Muscle of back (tissue), 11 donors: Measurements from ENCODE around the gene TRPM3. TPM values are rescaled to one million over a fixed set of nuclear protein-coding genes. Genes with fewer than 3 reads are reported as not detected.

ENCODE experiments used
- DNase-seq, 3 donors: peaks; one replicate each; pipeline versions ENCODE4 v3.0.0 to v3.0.0-alpha.2; 2013
- polyA plus RNA-seq, 10 donors: library from polyadenylated mRNA; unstranded; fragments of 120-200 nt; gene quantifications; one replicate each; pipeline ENCODE4 v1.2.1, GENCODE V29; 2013; ENCODE audit not compliant: insufficient read length in 10 of 10

The TRPM3 gene
- polyA plus RNA-seq, 10 donors = 0.13 to 0.67 (median 0.31) TPM

DNA sequence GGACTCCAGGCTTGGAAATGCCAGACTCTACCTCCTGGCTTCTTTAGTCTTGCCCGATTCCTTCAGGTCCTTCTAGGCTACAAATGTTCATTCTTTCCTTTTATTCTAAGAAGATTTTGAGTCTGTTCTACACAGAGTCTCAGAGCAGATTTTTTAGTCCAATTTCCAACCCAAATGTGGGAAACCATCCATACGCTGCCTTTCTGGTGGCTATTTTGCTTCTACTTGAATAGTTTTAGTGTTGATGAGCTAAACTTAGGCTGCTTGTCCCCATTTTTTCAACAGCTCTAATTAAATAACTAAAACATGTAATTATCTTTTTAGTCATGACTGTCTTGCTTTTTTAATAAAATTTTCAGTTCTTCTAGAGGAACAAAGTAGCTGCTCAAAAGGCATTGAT is 594.5 kb downstream of the TRPM3 start:
- DNase-seq = no peak

GRCh38 chr9:70525519-70525918 is 595.9 kb downstream of the TRPM3 start:
- DNase-seq = no peak

DNA sequence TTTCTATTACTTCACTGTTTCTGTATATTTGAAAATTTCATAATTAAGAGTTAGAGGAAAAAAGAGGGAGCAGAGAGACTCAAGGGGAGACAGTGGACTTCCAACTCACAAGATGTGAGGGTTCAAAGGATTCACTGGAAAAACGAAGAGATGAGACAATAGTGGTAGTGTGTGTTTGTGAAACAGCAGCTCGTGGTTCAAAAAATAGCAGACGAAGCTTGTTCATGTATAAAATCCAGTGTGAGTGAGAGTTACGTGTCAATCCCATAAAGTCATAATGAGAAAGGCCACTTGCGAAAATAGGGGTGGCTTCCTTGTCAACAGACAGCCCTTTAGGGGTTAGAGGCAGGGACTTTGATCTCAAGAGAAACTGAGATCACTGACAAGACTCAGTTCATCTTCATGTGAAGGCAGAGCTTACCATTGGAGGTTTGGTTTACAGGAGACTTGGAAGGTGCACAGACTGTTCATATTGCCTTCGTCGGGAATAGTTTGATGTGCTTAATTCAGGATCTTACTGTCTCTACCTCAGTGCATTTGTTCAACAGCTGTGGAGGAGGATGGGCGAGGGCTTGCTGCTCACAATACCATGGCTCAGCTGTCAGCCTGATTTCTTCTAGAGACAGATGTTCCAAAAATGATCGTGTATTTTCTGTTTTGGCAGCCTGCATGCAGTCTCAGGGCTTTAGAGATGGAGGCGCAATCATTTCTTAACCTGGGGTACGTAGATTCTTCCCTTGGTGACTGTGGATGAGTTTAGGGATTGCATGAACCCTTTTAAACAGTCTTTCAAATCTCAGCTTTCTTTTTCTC is 601.3 kb downstream of the TRPM3 start:
- DNase-seq = no peak

- DNase-seq = no peak
These were observed 603.4 kb downstream of the TRPM3 start for GRCh38 chr9:70517926-70518610.

- DNase-seq = no peak
These were observed 607.1 kb downstream of the TRPM3 start for GRCh38 chr9:70514273-70514672.

GRCh38 chr9:70511858-70512257 is 609.6 kb downstream of the TRPM3 start:
- no peak for DNase-seq

DNA sequence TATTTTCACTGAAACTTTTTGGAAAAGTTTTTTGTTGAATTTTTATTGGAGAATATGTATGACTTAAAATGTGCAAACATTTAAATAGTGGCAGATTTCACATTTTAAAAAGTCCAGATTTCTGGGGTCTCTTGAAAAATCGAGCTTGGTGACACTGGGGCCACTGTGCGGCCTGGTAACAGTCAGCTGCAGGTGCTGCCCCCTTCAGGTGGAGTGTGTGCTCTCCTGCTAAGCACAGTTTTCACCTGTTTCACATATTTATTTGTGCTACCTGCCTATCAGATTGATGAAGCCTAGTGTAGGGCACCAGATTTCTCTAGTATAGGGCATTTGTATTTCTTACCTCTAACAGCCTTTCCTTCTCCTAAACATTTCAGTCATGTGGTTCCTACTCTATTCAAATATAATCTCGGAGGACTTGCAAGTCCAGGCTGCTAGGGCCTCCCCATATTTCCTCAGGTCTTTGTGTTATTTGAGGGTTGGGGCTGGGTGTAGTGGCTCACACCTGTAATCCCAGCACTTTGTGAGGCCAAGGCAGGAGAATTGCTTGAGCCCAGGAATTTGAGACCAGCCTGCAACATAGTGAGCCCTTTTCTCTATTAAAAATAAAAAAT is 611.2 kb downstream of the TRPM3 start:
- no peak for DNase-seq

DNA sequence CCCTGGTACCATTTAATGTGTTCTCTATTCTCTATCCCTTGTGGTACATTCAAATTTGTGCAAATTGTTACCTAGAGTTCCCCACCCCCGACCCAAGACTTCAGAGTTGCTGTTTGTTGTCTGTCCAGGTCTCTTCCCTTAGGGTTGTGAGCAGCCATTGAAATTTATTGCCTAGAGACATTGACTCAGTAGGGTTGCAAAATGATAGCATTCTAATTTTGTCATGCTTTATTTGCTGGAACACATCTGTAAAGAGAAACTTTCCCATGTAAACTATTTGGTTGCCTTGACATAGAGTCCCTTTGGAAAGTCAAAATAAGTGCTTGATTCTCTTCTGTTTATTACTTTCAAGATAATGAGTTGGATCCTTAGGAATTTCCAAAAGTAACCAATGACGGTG is 615.3 kb downstream of the TRPM3 start:
- no peak for DNase-seq

DNA sequence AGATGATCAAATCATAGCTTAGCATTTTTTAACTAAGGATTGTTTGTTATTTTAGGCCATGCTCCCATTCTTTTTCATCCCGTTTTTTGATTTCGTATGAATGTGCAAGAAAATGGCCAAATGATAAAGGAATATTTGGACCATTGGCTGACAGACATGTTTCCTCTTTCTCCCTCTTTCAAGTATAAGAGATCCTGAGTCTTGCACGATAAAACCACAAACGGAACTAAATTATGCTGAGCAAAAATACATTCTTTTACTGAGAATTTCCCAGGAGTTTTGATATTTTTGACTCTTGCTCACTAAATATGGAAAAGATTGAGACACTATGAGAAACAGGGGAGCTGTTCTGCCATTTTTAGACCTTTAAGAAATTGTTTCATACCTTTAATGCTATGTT is 616.6 kb downstream of the TRPM3 start:
- DNase-seq = peak in 2 of 3 donors; percentile 24 to 34

DNA sequence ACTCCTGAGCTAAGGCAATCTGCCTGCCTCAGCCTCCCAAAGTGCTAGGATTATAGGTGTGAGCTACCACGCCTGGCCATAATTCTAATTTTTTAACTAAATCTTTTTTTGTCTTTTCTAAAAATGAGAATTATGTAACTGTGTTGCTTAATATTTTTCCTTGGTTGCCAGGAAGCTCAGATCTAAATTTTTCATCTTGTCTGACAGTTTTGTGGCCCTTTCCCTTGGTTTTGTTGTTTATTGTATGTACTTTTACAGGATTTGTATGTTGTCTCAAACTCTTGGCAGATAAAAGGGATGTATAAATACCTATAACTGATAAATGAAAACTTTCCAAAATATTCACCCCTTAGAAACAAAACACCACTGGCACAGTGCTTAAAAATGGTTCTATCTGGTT is 618.7 kb downstream of the TRPM3 start:
- no peak for DNase-seq

DNA sequence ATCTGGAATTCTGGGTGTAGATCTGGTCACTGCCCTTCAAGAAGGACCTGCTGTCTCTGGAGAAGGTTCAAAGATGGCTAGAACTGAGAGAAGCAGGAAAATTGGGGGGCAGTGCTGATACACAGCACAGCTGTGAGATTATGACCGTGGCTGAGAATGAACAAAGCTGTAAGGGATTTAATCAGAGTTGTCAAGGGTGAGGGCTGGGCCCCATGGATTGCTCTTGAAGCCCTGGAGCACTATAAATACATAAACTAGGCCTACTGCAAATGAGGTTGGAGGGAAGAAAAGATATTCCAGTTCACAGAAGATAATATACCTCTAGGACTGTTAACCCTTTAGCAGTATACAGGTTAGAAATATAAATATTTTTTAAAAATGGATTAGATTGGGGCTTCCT is 620.6 kb downstream of the TRPM3 start:
- DNase-seq = no peak

DNA sequence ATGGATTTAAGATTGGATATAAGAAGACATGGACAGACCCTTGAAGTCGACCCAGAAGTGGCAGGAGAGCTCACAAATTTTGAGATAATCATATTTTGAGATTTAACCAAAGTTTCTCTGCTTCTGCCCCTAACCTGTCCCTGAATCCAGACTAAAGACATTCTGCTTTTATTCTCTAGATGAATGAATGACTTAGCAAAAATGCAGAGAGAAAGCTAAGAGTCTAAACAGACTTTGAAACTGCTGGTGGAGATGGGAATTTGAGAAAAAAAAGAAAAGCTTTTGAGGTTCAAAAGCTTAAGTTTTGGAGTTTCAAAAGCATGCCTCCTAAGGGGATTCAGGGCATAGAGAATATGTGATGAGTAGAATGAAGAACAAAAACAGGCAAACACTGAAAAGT is 621.8 kb downstream of the TRPM3 start:
- DNase-seq = no peak

- DNase-seq = no peak
These were observed 622.6 kb downstream of the TRPM3 start for GRCh38 chr9:70498866-70499265.

DNA sequence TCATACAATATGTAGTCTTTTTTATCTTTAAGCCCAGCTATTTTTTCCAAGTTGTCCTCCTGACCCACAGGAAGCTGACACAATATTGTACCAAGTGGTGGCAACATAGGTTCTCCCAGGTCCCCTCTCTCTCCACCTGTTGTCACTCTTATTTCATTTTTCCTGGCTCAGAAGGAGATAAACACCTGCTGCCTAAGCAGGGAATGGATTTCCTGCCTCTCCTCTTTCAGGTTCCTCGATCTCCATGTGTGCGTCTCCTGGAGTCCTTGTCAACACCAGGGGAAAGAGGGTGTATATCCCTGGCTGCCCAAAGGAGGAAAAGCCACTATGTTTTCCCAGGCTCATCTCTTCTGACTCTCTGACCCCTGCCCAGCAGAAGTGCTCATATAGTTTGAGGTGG is 625.2 kb downstream of the TRPM3 start:
- no peak for DNase-seq

DNA sequence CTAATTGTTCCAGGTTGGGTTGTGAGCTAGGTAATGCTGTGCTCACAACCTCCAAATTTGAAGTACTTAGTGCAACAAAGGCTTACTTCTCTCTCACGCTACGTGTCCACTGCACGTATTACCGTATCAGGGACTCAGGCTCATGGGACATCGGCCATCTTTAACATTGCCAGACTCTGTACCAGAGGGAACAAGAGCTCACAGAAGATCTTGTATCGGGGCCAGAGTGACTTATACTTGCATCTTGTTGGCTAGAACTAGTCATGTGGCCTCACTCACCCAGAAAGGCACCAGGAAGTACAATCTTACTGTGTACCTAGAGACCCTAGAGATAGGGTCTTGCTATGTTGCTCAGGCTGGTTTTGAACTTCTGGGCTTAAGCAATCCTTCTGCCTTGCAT is 625.9 kb downstream of the TRPM3 start:
- no peak for DNase-seq

GRCh38 chr9:70494221-70494620 is 627.2 kb downstream of the TRPM3 start:
- peak in 1 of 3 donors; percentile 42 for DNase-seq

DNA sequence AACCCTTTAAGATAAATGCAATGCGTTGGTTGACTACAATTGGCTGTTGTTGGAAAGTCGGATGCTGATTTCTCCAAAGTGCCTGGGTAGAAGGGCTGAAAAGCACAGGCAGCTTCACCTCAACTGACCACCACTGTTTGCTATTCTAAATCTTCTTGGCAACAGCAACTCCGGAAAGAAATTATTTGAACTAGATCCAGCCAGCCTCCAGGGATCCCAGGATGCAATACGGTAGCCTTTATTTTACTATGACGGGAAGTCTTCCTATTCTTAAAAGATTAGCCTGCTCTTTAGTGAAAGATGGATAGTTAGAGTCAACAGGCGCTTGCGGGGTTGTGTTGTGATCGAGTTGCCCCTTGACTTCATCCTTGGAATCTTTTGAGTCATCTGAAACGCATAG is 628.4 kb downstream of the TRPM3 start:
- DNase-seq = no peak

DNA sequence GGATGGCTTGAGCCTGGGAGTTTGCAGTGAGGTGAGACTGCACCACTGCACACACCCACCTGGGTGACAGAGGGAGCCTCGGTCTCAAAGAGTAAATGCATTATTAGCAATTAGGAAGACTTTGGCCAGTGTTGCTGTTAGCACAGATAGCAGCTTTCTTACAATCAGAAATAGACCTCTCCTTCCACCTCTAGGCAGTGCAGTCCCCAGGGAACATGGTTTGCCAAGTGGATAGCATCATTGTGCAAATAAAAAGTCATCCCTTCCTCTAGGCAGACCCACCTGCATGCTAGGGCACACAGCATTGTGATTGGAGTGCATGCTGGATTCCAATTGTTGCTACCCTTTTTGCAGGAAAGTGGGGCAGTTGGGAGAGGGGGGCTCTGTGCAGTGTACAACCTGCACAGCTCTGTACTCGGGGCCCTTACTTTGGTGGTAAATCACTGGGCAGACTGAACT is 629.1 kb downstream of the TRPM3 start:
- DNase-seq = no peak

- DNase-seq = no peak
These were observed 629.7 kb downstream of the TRPM3 start for GRCh38 chr9:70491426-70492318.

GRCh38 chr9:70490478-70490877 is 630.9 kb downstream of the TRPM3 start:
- no peak for DNase-seq

GRCh38 chr9:70488793-70489105 is 632.7 kb downstream of the TRPM3 start:
- DNase-seq = no peak
